Skeletal muscle cell (primary cell): ENCODE results near the gene BMP3.

Experiments used
- DNase-seq: peaks from one replicate; pipeline ENCODE4 v3.0.0-alpha.2; 2010; ENCODE audit warnings: low read depth
- H3K4me3 ChIP-seq: 2 replicates; pipeline ENCODE4 v1.5.1; 2011; ENCODE audit warnings: low read depth, mild to moderate bottlenecking, control low read depth, low read length, moderate library complexity

Gene BMP3

DNA sequence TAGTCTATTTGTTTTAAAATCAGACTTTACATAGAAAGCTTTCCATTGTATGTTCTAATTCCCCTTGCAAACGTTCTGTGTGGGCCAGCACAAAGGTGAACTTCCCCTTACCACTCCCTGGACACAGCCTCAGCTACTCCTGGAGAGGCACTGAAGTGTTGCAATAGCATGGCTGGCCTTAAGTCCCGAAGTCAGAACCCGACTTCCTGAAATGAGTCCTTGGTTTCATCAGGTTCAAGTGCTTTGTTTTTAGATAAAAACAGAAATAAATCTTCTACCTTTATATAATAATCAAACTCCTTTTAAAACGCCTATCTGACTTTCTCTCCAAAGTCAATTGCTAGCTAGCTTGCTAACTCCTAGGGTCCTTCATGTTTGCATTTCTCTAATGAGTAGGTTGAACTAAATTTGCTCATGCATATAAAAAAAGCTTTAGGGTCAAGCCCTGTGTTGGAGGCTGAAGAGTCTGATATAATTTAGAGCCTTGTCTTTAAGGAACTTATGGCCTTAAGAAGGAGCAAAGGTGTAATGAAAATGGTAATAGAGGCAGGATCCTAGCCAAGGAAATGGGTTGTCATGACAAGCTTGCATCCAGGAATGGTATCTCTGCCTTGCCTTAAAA lies 9.0 kb downstream of the BMP3 start:
- DNase-seq = no peak
- H3K4me3 ChIP-seq = no peak overlapping the region

DNA sequence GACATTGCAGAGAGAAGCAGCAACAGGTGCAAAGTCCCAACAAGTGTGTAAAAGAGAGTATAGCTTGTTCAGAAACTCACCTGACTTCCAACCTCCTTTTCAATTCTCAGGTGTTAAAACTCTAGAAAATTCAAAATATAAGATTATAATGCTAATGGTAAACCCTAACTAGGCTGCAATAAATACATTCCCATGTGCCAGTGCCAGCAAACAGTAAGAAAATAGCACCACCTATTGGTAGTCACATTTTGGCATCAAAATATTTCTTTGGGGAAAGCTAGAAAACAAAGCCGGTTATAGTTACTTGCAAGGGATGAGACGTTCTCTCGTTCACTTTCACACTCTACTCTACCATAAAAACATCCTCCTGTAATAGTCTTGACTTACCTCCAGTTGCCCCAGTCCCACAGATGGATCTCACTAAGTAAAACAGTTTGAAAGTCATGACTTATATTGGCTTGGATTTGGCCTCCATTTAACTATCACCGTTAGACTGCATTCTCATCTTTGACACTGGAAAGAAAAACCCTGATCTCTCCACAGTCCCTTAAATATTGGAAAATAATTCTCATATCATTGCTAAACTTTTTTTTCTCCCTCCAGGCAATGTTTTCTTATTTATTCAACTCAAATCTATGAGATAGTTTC lies 9.6 kb downstream of the BMP3 start:
- no peak for DNase-seq
- H3K4me3 ChIP-seq = no peak overlapping the region

DNA sequence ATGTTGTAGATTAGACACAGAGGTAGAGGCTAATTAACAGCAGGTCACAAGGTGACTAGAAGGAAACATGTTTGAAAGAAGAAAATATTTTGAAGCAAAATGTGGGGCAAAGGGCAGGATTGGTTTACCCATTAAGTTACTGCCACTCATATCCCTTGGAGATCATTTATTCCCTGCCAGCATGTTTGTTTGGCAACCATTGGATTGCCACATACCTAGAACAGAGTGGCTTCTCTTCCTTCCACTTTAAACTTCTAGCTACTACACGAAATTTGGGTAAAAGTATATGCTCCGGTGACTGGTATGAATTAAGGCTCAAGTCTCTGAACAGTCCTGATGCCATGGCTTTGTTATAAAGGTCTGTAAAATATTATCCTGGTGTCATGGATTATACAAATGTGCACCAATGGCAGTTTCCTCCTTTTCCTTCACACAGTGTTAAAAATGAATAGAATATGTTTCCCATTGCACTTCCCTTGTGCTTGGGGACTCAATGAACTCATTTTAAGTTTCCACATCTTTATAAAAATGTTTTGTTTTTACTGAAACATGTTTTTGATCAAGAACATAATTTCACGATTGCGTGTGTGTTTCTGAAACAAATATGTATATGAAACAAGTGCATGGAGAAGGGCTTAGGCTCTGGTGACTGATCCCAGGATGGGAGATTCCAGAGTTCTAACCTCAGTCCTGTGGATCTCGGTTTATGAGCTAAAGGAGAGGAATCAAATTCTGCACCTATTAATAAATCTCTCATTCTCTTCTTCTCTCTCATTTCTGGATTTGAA lies 12.3 kb downstream of the BMP3 start:
- H3K4me3 ChIP-seq = no peak overlapping the region
- no peak for DNase-seq

DNA sequence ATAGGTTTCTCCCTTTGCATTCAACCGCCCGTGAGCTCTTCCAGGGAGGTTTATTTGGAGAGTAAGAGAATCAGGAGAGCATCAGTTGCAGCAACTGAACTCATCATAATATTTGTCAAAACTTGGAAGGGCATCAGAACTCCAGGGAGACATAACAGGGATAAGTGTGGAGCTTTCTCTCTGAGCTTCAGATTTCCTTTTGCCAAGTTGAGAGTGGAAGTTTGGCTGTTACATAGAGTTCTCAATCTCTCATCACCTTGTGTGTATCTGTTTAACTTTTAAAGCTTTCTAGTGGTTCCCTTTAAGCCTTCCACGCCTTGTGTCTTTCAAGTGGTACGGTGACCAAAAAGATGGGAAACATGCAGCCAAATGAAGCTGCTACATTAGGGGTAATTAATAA lies 18.8 kb downstream of the BMP3 start:
- no peak for DNase-seq
- no peak overlapping the region for H3K4me3 ChIP-seq

DNA sequence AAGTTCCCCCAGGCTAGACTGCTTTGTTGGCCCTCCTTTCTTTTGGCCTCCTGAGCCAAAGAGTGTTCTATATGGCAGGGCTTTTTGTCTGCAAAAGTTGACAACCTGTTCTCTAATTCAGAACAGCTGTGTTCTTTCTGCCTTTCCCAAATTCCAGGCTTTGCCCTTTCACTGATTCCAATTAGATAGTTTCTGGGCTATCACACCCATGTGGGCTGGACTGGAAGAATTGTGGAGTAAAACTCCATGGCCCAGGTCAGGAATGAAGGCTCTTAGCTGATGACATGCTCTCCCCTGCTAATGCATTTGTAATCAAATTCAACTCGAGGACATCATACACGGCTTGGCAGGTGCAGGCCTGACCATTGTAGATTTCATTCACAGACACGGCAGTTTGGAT lies 19.4 kb downstream of the BMP3 start:
- no peak for DNase-seq
- H3K4me3 ChIP-seq = no peak overlapping the region

DNA sequence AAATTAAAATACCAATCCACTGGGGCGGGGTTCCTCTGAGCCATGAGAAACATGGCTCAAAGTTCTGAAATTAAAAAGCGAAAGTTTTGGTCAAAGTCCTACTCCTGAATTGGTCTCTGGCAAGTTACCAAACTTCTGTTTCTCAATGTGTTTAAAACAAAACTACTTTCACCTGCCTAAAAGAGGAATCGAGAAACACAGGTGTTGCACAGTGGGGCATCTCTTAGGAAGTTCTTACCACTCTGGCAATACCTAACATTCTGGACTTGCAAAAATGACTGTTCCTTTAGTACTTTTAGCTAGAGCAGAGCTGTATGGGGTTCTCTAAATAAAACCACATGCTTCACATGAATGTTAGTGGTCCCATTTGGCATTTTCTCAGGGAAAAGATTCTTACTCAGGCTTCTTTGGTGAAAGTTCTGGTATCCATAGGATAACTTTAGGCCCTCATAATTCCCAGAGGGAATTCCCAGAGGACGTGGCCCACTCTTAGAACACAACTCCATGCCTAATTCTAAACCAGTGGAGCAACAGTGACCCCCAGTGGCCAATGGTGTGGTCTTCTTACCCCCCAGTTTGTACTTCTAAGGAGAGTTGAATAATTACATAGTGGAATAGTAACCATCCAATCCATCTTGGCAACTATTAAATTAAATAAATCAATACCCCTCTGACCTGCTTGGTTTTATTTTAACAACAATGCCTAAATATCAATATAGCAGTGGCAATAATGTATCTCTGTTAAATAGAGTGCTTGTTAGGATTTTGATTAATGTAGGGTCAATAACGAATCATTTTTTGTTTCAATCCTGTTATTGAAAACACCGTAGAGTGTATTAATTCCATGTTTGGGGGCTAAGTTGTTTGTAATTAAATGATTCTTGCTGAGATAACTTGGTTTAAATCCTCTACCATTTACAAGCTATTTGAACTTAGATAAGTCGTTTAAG lies 21.9 kb downstream of the BMP3 start:
- no peak overlapping the region for H3K4me3 ChIP-seq
- DNase-seq = no peak

DNA sequence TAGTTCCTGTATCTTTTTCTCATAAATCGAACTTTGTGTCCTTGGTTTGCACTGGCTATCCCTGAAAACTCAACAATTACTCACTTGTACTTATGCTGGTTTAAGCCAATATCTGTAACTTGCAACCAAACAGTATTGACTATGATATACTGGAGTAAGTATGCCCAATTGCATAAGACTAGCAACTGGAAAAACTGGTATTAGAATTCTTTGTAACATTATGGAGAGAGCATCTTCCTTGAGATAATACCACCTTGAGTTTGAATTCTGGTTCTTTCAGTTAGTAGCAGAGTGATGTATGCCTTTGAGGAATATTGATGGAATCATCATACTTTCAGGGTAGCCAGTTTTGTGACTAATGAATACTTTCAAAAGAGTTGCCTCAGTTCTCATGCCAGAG lies 28.1 kb downstream of the BMP3 start:
- DNase-seq = no peak
- no peak overlapping the region for H3K4me3 ChIP-seq

- no peak for DNase-seq
- H3K4me3 ChIP-seq = no peak overlapping the region
These were observed 30.3 kb downstream of the BMP3 start for GRCh38 chr4:81060587-81061343.

DNA sequence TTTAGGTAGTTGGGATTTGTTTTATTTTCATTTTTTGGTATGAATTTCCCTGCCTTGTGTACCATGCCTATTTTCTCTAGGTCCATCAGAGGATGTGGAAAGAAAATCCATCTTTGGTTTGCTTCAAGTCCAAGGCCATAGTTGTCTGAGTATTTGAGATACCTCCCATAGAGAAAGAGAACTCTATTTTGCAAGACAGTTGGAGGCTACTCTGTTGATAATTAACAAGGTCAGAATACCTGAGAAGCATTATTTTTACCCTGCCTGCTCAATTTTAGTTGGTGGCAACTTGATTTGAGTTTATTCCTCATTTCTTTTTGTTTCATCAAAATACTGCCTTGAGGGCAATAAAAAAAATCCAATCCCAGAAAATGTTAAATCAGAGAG lies 30.8 kb downstream of the BMP3 start:
- no peak overlapping the region for H3K4me3 ChIP-seq
- no peak for DNase-seq

- no peak for DNase-seq
- no peak overlapping the region for H3K4me3 ChIP-seq
These were observed 31.5 kb downstream of the BMP3 start for GRCh38 chr4:81062001-81062400.

- no peak overlapping the region for H3K4me3 ChIP-seq
- no peak for DNase-seq
These were observed 34.9 kb downstream of the BMP3 start for GRCh38 chr4:81065446-81065845.

DNA sequence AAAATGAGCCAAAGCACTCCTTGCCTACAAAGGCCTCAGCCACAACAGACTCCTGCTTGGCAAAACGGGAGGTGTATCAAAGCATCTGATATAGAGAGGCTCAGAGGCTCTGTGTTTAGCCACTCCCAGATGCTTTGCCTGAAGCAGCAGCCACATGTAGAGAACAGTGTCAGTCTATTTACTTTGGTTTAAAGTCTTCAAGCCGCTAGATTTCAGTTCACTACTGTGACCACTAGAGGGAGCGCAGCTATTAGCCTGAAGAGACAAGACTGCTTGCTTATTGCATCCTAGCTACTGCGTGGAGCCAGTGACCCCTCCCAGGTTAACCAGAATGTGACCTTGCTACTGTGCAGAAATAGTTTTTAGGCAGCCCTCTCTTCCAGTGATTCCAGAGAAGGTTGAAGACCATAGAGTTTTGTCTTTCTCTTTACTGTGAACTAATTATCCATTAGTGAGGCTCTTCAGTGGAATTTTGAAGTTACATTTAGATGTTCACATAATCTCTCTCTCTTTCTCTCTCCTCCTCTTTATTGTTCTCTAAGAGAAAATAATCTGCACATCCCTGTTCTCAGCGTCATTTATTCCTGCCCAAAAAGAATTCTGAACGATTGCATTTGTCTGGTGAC lies 39.3 kb downstream of the BMP3 start:
- no peak overlapping the region for H3K4me3 ChIP-seq
- DNase-seq = peak; percentile 52

DNA sequence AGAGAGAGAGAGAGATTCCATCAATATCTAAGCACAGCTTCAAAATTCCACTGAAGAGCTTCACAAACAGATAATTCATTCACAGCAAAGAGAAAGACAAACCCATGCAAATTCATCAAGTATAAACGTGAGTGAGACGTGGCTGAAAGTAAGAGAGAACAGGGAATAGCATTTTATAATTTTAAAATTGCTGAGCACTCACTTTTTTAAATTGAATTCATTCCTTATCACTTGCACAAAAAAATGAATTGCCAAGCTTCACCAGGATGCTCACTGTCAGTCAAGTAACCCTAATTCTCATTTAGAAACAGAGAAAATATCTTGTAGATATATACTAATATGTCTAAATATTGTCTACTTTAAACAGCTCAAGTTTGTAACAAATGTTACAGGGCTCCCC lies 40.5 kb downstream of the BMP3 start:
- no peak for DNase-seq

DNA sequence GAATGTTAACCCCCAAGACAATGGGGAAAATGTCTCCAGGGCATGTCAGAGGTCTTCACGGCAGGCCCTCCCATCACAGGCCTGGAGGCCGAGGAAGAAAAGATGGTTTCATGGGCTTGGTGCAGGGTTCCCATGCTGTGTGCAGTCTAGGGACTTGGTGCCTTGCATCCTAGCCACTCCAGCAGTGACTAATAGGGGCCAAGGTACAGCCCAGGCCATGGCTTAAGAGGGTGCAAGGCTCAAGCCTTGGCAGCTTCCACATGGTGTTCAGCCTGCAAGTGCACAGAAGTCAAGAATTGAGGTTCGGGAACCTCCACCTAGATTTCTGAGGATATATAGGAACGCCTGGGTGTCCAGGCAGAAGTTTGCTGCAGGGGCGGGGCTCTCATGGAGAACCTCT lies 50.6 kb downstream of the BMP3 start:
- DNase-seq = no peak
- no peak overlapping the region for H3K4me3 ChIP-seq

More for the DNA sequence above, 40.5 kb downstream of the BMP3 start:
- no peak overlapping the region for H3K4me3 ChIP-seq

DNA sequence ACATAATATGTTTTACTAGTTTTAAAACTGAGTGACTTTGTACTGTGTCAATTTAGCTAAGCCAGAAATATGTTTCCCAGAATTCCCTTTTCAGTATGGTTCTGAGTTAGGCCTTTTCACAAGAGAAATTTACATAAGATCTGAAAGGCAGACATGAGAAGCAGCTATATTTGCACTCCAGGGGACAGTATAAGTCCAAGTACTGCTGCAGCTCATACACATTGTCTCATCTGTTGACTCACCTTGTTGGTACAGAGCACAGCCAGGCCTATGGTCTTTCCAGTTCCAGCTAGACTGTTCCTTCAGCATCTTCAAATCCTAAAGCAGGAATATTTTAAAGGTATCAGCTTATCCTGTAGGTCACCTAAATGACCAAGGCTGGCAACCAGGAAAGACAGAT lies 53.5 kb downstream of the BMP3 start:
- peak; percentile 22 for DNase-seq
- no peak overlapping the region for H3K4me3 ChIP-seq

DNA sequence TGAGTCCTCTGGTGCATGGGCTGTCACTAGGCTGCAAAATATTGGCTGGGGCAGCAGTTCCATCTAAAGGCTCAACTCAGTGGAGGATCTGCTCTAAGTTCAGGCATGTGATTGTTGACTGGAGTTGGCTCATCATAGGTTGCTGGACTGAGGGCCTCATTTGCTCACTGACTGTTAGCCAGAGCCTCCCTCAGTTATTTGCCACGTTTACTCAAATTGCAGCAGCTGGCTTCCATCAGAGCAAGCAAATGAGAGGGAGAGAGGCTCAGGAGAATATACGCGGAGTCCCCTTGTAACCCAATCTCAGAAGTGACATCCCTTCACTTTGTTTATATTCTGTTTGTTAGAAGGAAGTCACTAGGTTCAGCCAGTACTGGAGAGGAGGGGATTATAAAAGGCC lies 54.1 kb downstream of the BMP3 start:
- no peak overlapping the region for H3K4me3 ChIP-seq
- DNase-seq = no peak

DNA sequence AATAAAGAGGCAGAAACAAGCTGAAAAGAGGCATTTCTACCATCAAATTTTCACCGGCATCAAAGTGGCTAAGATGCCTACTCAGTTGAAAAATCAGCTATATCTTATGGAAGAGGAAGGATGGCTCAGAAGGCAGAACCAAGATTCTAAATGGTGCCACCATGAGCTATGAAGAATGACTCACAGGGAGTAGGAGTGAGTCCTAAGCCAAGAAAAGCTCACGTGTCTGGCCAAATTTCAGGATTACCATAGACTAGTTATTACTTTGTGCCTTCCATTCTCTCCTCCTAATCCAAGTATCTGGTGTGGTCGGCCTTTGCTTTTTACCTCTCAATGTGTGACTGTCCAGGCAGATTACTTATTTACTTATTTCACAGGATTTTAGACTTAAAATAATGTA lies 54.8 kb downstream of the BMP3 start:
- DNase-seq = no peak
- no peak overlapping the region for H3K4me3 ChIP-seq

DNA sequence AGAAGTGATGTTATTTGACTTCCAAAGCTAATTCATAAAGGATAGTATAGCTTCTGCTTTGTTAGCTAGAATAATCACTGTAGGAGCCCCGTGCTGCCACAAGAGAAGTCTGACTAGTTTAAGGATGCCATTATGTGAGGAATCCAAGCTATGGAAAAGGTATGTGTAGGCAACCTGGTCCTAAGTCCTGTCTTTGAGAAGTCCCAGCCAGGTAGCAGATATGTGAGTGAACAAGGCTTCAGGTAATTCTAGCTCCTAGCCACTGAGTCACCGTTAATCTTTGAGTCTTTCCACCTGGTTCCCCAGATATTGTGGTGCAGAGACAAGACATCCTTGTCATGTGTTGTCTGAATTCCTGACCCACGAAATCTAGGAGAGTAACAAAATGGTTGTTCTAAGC lies 55.5 kb downstream of the BMP3 start:
- no peak overlapping the region for H3K4me3 ChIP-seq
- DNase-seq = no peak
